Astrocyte (in vitro differentiated cells and primary cell): Measurements from ENCODE around the gene KCTD18. TPM values are rescaled to one million over a fixed set of nuclear protein-coding genes. Genes with fewer than 3 reads are reported as not detected.

Experiments
- DNase-seq: peaks from one replicate; pipeline ENCODE4 v3.0.0-alpha.2; 2010; ENCODE audit warnings: low read depth
- FAIRE-seq: peaks from 2 replicates; lab custom pipeline; 2011; peaks lifted over from hg19 to GRCh38; lab: Jason Lieb, UNC
- H2AFZ ChIP-seq: 2 replicates; pipeline ENCODE4 v1.6.0; 2012; ENCODE audit warnings: low read depth, low read length, inconsistent platforms
- H3K27ac ChIP-seq: 2 replicates; pipeline ENCODE4 v1.5.1; 2011; ENCODE audit warnings: low read depth, low read length, inconsistent platforms
- H3K27me3 ChIP-seq: 2 replicates; pipeline ENCODE4 v1.6.0; 2011; ENCODE audit warnings: low read length, inconsistent platforms; ENCODE audit not compliant: insufficient read depth
- H3K36me3 ChIP-seq: 2 replicates; pipeline ENCODE4 v1.5.1; 2011; ENCODE audit warnings: low read length, inconsistent platforms; ENCODE audit not compliant: insufficient read depth
- H3K4me1 ChIP-seq: 2 replicates; pipeline ENCODE4 v1.5.1; 2011; ENCODE audit warnings: low read length, inconsistent platforms; ENCODE audit not compliant: insufficient read depth
- H3K4me2 ChIP-seq: 2 replicates; pipeline ENCODE4 v1.6.0; 2012; ENCODE audit warnings: low read length, inconsistent platforms
- H3K4me3 ChIP-seq: 2 replicates; pipeline ENCODE4 v1.5.1; 2011; ENCODE audit warnings: low read depth, mild to moderate bottlenecking, low read length, inconsistent platforms; ENCODE audit not compliant: insufficient read depth
- H3K79me2 ChIP-seq: 2 replicates; pipeline ENCODE4 v1.6.0; 2012; ENCODE audit warnings: mild to moderate bottlenecking, low read length, inconsistent platforms; ENCODE audit not compliant: insufficient read depth
- H3K9ac ChIP-seq: 2 replicates; pipeline ENCODE4 v1.6.0; 2012; ENCODE audit warnings: mild to moderate bottlenecking, low read length, inconsistent platforms
- H3K9me3 ChIP-seq: 2 replicates; pipeline ENCODE4 v1.5.1; 2012; ENCODE audit warnings: low read depth, mild to moderate bottlenecking, low read length, inconsistent platforms; ENCODE audit not compliant: insufficient read depth
- H4K20me1 ChIP-seq: 2 replicates; pipeline ENCODE4 v1.6.0; 2012; ENCODE audit warnings: low read length, inconsistent platforms; ENCODE audit not compliant: insufficient read depth
- H3K27ac Mint-ChIP-seq: one replicate; pipeline ENCODE4 v1.8.0; 2021; ENCODE audit warnings: mild to moderate bottlenecking, mixed read lengths; ENCODE audit not compliant: unreplicated experiment
- H3K27me3 Mint-ChIP-seq: one replicate; pipeline ENCODE4 v1.8.0; 2021; ENCODE audit warnings: low read depth, mixed read lengths; ENCODE audit not compliant: unreplicated experiment
- H3K36me3 Mint-ChIP-seq: one replicate; pipeline ENCODE4 v1.8.0; 2021; ENCODE audit warnings: low read depth, mixed read lengths; ENCODE audit not compliant: unreplicated experiment
- H3K4me1 Mint-ChIP-seq: one replicate; pipeline ENCODE4 v1.8.0; 2021; ENCODE audit warnings: low read depth, mixed read lengths; ENCODE audit not compliant: unreplicated experiment
- H3K4me3 Mint-ChIP-seq: one replicate; pipeline ENCODE4 v1.8.0; 2021; ENCODE audit warnings: mild to moderate bottlenecking, moderate library complexity, mixed read lengths; ENCODE audit not compliant: unreplicated experiment
- H3K9me3 Mint-ChIP-seq: one replicate; pipeline ENCODE4 v1.8.0; 2021; ENCODE audit warnings: mild to moderate bottlenecking, mixed read lengths; ENCODE audit not compliant: unreplicated experiment
- EZH2 ChIP-seq: IDR thresholded peaks from 2 replicates; pipeline ENCODE4 v1.6.1; 2012; ENCODE audit warnings: mild to moderate bottlenecking, low read length, inconsistent platforms; ENCODE audit not compliant: insufficient read depth
- total RNA-seq: library from RNA; stranded (reverse); gene quantifications from 2 replicates; pipeline ENCODE4 v1.2.1, GENCODE V29; 2021
- TF ChIP-seq, protein P1 (sequence below): IDR thresholded peaks from 2 replicates; pipeline ENCODE4 v1.5.1; 2011; ENCODE audit warnings: low read depth, mild to moderate bottlenecking, inconsistent platforms, low read length, moderate library complexity; ENCODE audit not compliant: insufficient read depth

Gene KCTD18
- total RNA-seq, 1 donor from 2014 or later = 8.2 TPM

GRCh38 chr2:200482194-200482593, 27.7 kb downstream of the KCTD18 start:
- H4K20me1 ChIP-seq = no peaks in the 10 kb centered on the region
- no peak overlapping the region for H3K4me3 ChIP-seq
- peaks cover 9% of the 10 kb centered on the region for H3K36me3 ChIP-seq
- Mint-ChIP-seq H3K27ac (no peak overlapping the region), H3K27me3 (no peaks in the 10 kb centered on the region), H3K4me3 (no peak overlapping the region), H3K9me3 (no peaks in the 10 kb centered on the region), H3K36me3 (peaks cover 6% of the 10 kb centered on the region), H3K4me1 (peaks cover 34% of the 10 kb centered on the region)
- no peak for TF ChIP-seq EZH2
- TF ChIP-seq, protein P1, sequence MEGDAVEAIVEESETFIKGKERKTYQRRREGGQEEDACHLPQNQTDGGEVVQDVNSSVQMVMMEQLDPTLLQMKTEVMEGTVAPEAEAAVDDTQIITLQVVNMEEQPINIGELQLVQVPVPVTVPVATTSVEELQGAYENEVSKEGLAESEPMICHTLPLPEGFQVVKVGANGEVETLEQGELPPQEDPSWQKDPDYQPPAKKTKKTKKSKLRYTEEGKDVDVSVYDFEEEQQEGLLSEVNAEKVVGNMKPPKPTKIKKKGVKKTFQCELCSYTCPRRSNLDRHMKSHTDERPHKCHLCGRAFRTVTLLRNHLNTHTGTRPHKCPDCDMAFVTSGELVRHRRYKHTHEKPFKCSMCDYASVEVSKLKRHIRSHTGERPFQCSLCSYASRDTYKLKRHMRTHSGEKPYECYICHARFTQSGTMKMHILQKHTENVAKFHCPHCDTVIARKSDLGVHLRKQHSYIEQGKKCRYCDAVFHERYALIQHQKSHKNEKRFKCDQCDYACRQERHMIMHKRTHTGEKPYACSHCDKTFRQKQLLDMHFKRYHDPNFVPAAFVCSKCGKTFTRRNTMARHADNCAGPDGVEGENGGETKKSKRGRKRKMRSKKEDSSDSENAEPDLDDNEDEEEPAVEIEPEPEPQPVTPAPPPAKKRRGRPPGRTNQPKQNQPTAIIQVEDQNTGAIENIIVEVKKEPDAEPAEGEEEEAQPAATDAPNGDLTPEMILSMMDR = no peak
- no peak overlapping the region for H2AFZ ChIP-seq
- no peaks in the 10 kb centered on the region for H3K27me3 ChIP-seq
- H3K79me2 ChIP-seq = no peaks in the 10 kb centered on the region
- no peaks in the 10 kb centered on the region for H3K9me3 ChIP-seq
- H3K27ac ChIP-seq = no peak overlapping the region
- peaks cover 16% of the 10 kb centered on the region for H3K4me1 ChIP-seq
- H3K4me2 ChIP-seq = no peak overlapping the region
- DNase-seq (no peak), FAIRE-seq (no peak)
- no peak overlapping the region for H3K9ac ChIP-seq

DNA sequence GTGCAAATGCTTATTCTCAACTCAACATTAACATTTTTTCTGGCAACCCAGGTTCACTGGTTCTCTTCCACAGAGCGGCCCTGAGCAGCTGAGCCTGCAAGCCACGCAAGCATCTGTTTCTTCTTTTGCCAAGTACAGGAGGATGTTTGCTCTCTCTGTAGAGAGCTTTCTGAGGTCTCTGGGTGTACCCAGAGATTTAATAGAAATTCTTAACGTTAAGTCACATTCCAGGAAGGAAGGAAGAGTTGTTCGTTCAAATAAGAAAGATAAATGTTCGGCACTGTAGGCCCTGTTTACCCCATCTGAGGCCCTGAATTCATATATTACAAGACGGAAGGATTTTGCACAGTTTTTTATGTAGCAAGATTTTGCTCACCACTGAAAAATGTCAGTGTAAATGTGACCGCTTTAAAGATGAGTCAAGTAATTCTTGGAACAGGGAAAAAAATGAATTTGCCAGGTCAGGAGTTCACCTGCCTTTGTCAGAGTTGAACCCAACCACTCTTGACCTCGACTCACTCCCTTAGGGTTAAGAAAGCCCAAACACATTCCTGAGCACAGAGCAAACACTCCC, 30.1 kb downstream of the KCTD18 start:
- H3K27ac Mint-ChIP-seq = no peak overlapping the region
- Histone ChIP-seq H4K20me1 (no peaks in the 10 kb centered on the region), H3K4me2 (peak overlapping the region; percentile 66), H3K9me3 (no peaks in the 10 kb centered on the region), H3K27me3 (no peaks in the 10 kb centered on the region), H3K36me3 (peaks cover 25% of the 10 kb centered on the region), H3K4me1 (peaks cover 16% of the 10 kb centered on the region), H2AFZ (no peak overlapping the region), H3K4me3 (no peak overlapping the region), H3K79me2 (no peaks in the 10 kb centered on the region), H3K27ac (peak overlapping the region; percentile 62), H3K9ac (peak overlapping the region; percentile 41)
- no peaks in the 10 kb centered on the region for H3K27me3 Mint-ChIP-seq
- no peaks in the 10 kb centered on the region for H3K9me3 Mint-ChIP-seq
- peaks cover 13% of the 10 kb centered on the region for H3K4me1 Mint-ChIP-seq
- TF ChIP-seq, protein P1 = no peak
- FAIRE-seq = no peak
- H3K4me3 Mint-ChIP-seq = no peak overlapping the region
- H3K36me3 Mint-ChIP-seq = peaks cover 10% of the 10 kb centered on the region
- peak; percentile 73 for DNase-seq

- Histone ChIP-seq H4K20me1 (no peaks in the 10 kb centered on the region), H3K36me3 (peaks cover 32% of the 10 kb centered on the region), H2AFZ (no peak overlapping the region), H3K4me1 (peaks cover 16% of the 10 kb centered on the region), H3K27me3 (no peaks in the 10 kb centered on the region), H3K9ac (no peak overlapping the region), H3K4me2 (no peak overlapping the region), H3K79me2 (no peaks in the 10 kb centered on the region), H3K9me3 (no peaks in the 10 kb centered on the region), H3K4me3 (no peak overlapping the region), H3K27ac (no peak overlapping the region)
- no peaks in the 10 kb centered on the region for H3K9me3 Mint-ChIP-seq
- FAIRE-seq = no peak
- no peak for TF ChIP-seq EZH2
- TF ChIP-seq, protein P1 = no peak
- no peak overlapping the region for H3K4me3 Mint-ChIP-seq
- H3K27ac Mint-ChIP-seq = no peak overlapping the region
- DNase-seq = no peak
- no peaks in the 10 kb centered on the region for H3K27me3 Mint-ChIP-seq
- peaks cover 15% of the 10 kb centered on the region for H3K36me3 Mint-ChIP-seq
- H3K4me1 Mint-ChIP-seq = peaks cover 10% of the 10 kb centered on the region
Measured at GRCh38 chr2:200477667-200478131, 32.2 kb downstream of the KCTD18 start.
